Gastrocnemius medialis (tissue), 4 donors: Measurements from ENCODE around the gene ANKRD9.

Experiments
- CTCF ChIP-seq, 5 experiments: fragments of 450-650 bp in 3 of 5; fragments of 200-600 bp in 2 of 5; sonication (generic) in 2 of 5; IDR thresholded peaks in 4 of 5; conservative IDR thresholded peaks in 1 of 5; 1 replicate in 4 of 5; 2 replicates in 1 of 5; pipeline ENCODE4 v1.5.1; 2016 to 2019; ENCODE audit warnings: antibody characterized with exemption in 5 of 5, mild to moderate bottlenecking in 3 of 5, moderate library complexity in 3 of 5
- POLR2A ChIP-seq, 2 donors: fragments of 450-650 bp; IDR thresholded peaks; one replicate each; pipeline ENCODE4 v1.6.1; 2017; ENCODE audit warnings: antibody characterized with exemption in 2 of 2, mild to moderate bottlenecking in 2 of 2, moderate library complexity in 2 of 2

GRCh38 chr14:102510616-102511520 lies 1.3 kb upstream of the ANKRD9 start:
- TF ChIP-seq CTCF (IDR thresholded peaks at IDR 0.05 in 4 of 5, conservative IDR thresholded peaks at IDR 0.05 in 1 of 5) (no peak), POLR2A (IDR thresholded peaks at IDR 0.05) (no peak)
